Measurements from ENCODE around the gene S1PR3. TPM values are rescaled to one million over a fixed set of nuclear protein-coding genes. Genes with fewer than 3 reads are reported as not detected.
A peak's percentile ranks its signal among the peaks of the same experiment; 100 is the strongest.

The S1PR3 gene
- total RNA-seq, 1 experiment from 2014 or later: 23.3 TPM

DNA sequence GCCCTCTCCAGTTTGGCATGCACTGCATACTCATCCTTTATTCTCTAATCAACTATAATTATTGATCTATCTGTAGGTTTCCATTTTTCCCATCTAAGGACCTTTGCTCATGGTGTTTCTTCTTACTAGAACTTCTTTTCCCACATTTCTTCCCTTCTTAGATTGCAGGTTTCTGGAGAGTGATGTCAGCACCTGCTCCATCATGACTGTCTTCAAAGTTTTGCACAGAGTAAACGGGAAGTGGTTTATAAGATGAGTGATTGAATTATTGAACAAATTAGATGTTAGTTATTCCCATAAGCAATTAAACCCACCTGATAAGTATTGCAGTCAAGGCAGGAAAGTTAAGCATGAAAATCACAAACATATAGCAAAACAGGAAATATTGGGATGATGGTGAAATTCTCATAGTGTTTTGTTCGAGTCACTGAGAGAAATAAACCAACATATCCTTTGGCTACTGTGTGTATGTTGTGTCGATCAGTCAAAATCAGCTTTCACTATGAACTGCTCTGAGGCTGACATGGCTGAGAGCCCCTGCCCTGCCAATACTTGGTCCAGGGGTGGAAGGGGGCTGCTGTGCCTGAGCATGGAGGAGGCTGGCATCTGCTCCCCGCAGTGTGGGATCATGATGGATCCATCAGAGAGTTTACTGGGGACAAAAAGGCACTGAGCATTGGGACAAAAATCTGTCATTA is 45.5 kb upstream of the S1PR3 start:
- H3K9me3 ChIP-seq (ENCODE audit: insufficient read depth, low read depth): no peaks in the 10 kb centered on the region
- BruUV-seq (replicated peaks): no TSS peak
- H3K27ac ChIP-seq: no peak overlapping the region
- no peak overlapping the region for H3K4me2 ChIP-seq
- H4K20me1 ChIP-seq (ENCODE audit: insufficient read depth): no peaks in the 10 kb centered on the region
- ChIA-PET CTCF (no interaction called here), POLR2A (ENCODE audit: unreplicated experiment) (no interaction called here)
- TF ChIP-seq EZH2 (IDR thresholded peaks at IDR 0.05; ENCODE audit: low read depth) (no peak), CTCF (conservative IDR thresholded peaks at IDR 0.05) (no peak)
- no peaks in the 10 kb centered on the region for H3K27me3 ChIP-seq (ENCODE audit: insufficient read depth, low read depth)
- intact Hi-C loops (cut with micrococcal nuclease; ENCODE audit: unreplicated experiment): no loop called here
- H3K79me2 ChIP-seq (ENCODE audit: low read depth): no peaks in the 10 kb centered on the region
- no peaks in the 10 kb centered on the region for H3K9me2 ChIP-seq (ENCODE audit: insufficient read depth)
- H3K4me3 ChIP-seq: no peak overlapping the region
- DNase-seq: no peak
- H3K36me3 ChIP-seq (ENCODE audit: low read depth): no peaks in the 10 kb centered on the region
- peaks cover 70% of the 10 kb centered on the region for H3K4me1 ChIP-seq (replicated peaks; ENCODE audit: insufficient read depth)
- H3F3A ChIP-seq (ENCODE audit: insufficient read depth, low read depth): peaks cover 40% of the 10 kb centered on the region
- no peak overlapping the region for H2AFZ ChIP-seq

- Histone ChIP-seq H3K9me3 (ENCODE audit: insufficient read depth, low read depth) (no peaks in the 10 kb centered on the region), H3K9me2 (ENCODE audit: insufficient read depth) (no peaks in the 10 kb centered on the region), H3K27me3 (ENCODE audit: insufficient read depth, low read depth) (no peaks in the 10 kb centered on the region), H3K4me3 (no peak overlapping the region), H3K79me2 (ENCODE audit: low read depth) (no peaks in the 10 kb centered on the region), H3K27ac (no peak overlapping the region), H3K4me1 (replicated peaks; ENCODE audit: insufficient read depth) (peaks cover 56% of the 10 kb centered on the region), H2AFZ (no peak overlapping the region), H3K4me2 (no peak overlapping the region), H3F3A (ENCODE audit: insufficient read depth, low read depth) (peaks cover 33% of the 10 kb centered on the region), H4K20me1 (ENCODE audit: insufficient read depth) (no peaks in the 10 kb centered on the region), H3K36me3 (ENCODE audit: low read depth) (no peaks in the 10 kb centered on the region)
- ChIA-PET POLR2A (ENCODE audit: unreplicated experiment) (no interaction called here), CTCF (no interaction called here)
- TF ChIP-seq EZH2 (IDR thresholded peaks at IDR 0.05; ENCODE audit: low read depth) (no peak), CTCF (conservative IDR thresholded peaks at IDR 0.05) (no peak)
- no peak for DNase-seq
- intact Hi-C loops (cut with micrococcal nuclease; ENCODE audit: unreplicated experiment): no loop called here
- BruUV-seq (replicated peaks): no TSS peak
Observed at GRCh38 chr9:88947581-88948573, 43.4 kb upstream of the S1PR3 start.

- Histone ChIP-seq H3K9me2 (ENCODE audit: insufficient read depth) (no peaks in the 10 kb centered on the region), H3K36me3 (ENCODE audit: low read depth) (no peaks in the 10 kb centered on the region), H3K27ac (no peak overlapping the region), H3K4me2 (peak overlapping the region; percentile 66), H2AFZ (no peak overlapping the region), H3F3A (ENCODE audit: insufficient read depth, low read depth) (peaks cover 29% of the 10 kb centered on the region), H3K4me1 (replicated peaks; ENCODE audit: insufficient read depth) (peaks cover 44% of the 10 kb centered on the region), H3K79me2 (ENCODE audit: low read depth) (no peaks in the 10 kb centered on the region), H4K20me1 (ENCODE audit: insufficient read depth) (no peaks in the 10 kb centered on the region), H3K4me3 (no peak overlapping the region), H3K27me3 (ENCODE audit: insufficient read depth, low read depth) (no peaks in the 10 kb centered on the region), H3K9me3 (ENCODE audit: insufficient read depth, low read depth) (no peaks in the 10 kb centered on the region)
- intact Hi-C loops (cut with micrococcal nuclease; ENCODE audit: unreplicated experiment): no loop called here
- TF ChIP-seq EZH2 (IDR thresholded peaks at IDR 0.05; ENCODE audit: low read depth): no peak
- no peak for TF ChIP-seq CTCF (conservative IDR thresholded peaks at IDR 0.05)
- DNase-seq: no peak
- ChIA-PET CTCF (no interaction called here), POLR2A (ENCODE audit: unreplicated experiment) (no interaction called here)
- no TSS peak for BruUV-seq (replicated peaks)
Observed at GRCh38 chr9:88949425-88949824, 41.8 kb upstream of the S1PR3 start.

Measured in PC-9 (cell line).